HG02852 (cell line): ENCODE measurements around the gene ASB1.
"Not testable (repeated sequence)": the region's sequence is repeated elsewhere in the genome, so short reads cannot be mapped to it uniquely, and the experiment has no call there.

ENCODE experiments used
- ATAC-seq: cut with Tn5 transposase; IDR thresholded peaks from one replicate; pipeline ENCODE4 v1.9.1; 2021; ENCODE audit warnings: mild to moderate bottlenecking, moderate library complexity; ENCODE audit not compliant: unreplicated experiment

ASB1 gene

DNA sequence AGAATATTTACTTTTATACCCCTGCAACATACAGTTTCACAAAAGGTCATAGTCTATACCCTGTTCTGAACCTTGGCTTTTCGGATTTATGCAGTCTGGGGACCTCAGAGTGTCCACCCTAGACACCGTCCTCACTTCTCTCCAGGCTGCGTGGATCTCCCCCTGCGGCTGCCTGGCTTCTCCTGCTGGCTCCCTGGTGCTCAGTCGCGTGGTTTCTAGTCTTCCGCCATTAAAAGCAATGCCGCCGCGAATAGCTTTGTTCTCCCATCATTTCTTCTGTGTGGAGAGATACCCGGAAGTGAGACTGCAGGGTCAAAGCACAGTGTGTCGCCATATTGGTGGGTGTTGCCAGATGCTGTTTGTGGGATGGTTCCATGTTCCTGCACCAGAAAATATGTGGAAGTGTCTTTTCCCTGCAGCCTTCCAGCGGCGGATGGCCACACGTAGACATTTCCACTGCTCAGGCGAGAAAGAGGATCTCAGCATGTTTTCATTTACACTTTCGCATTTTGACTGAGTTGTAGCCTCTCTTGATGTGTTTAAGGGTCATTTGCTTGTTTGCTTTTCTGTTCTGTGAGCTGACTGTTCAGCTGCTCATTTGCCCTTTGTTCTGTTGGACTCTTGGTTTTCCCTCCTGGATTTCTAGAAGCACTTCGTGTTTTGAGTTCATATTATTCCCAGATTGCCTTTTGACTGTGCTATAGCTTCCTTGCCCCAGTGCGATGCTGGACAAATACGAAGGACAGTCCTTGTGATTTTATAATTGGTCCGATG is 22.9 kb upstream of the ASB1 start:
- no peak for ATAC-seq

DNA sequence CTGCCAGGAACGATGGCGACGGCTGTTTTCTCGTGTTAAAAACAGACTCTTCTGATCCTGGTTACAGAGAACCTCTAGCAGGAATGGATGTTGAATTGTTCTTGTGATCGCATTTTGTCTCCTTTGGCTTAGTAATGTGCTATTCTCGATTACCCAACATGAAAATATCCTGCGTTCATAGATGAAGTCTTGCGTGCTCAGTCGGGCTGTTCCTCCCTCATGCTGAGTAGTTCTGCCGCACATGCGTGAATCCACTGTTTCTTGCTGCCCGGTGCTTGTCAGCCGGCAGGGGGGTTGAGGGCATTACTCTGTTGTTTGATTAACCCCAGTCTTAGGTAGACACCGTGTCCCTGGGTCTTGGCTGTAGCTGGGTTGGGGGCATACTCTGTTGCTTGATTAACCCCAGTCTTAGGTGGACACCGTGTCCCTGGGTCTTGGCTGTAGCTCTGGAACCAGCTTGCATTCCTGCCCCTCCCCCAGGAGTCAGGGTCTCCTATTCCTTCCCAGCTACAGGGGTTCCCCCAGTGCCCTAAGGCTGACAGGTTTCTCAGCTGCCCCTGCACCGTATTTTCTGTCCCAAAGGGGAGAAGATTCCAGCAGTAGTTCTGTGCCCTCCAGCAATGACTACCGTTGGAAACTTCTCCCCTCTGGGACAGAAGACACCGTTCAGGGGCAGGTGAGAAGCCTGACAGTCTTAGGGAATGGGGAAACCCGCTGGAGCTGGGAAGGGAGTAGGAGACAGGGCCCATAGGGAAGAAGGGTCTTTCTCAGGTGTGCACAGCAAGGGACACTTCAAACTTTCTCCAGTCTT is 22.1 kb upstream of the ASB1 start:
- no peak for ATAC-seq

DNA sequence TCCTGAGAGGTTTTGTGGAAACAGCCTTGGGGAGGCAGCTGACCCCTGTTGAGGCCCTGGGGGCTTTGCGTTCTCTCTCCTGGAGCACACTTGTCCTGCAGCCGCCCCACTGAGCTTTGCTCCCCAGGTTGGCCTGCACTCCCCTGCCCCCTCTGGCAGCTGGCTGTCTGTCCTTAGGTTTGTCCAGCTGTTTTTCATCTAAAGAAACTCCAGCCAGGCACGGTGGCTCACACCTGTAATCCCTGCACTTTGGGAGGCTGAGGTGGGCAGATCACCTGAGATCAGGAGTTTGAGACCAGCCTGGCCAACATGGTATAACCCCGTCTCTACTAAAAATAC is 21.5 kb upstream of the ASB1 start:
- not testable (repeated sequence) for ATAC-seq

DNA sequence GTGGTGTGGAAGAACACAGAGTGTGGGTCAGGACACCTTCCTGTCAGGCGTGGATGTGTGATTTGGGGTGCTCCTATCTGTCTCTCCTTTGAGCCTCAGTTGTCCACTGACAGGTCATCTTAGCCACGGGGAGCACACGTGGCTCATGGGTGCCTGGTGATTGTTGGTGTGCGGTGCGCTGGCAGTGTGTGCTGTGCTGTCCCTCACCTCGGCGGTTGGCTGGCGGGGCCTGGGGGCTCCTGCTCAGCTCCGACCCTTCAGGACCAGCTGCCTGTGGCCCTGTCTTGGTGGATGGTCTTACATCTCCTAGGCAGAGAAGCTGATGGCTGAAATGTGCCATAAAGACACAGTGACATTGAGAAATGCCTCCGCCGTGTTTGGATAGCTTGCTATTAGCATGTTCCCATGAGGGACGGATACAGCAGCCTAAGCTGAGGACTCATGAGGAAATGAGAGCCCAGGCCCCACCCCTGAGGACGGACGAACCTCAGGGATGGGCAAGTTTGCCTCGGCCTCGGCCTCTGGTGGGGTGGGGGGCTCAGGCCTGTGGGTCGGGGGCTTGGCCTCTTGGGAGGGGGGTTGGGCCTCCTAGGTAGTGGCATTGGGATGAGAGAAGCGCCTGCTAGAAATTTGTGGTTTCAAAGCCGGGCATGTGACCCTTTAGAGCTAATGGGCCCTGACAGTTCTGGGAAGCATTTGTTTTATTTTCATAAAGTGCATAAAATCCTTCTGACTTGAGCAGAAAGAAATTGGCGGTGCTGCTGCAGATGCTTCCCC is 20.3 kb upstream of the ASB1 start:
- ATAC-seq, result no peak

DNA sequence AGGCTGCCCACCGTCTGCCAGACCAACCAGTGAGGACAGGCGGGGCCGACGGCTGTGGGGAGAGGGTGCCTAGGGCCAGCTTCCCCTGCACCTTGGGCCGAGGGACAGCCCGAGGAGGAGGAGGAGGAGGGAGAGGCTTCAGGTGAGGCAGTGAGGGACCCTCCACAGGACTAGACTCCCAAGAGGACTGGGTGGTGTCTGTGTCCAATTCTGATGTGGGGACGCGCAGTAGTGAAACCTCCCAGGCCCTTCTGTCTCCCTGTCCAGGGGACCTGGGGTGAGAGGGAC is 19.8 kb upstream of the ASB1 start:
- ATAC-seq, result no peak

DNA sequence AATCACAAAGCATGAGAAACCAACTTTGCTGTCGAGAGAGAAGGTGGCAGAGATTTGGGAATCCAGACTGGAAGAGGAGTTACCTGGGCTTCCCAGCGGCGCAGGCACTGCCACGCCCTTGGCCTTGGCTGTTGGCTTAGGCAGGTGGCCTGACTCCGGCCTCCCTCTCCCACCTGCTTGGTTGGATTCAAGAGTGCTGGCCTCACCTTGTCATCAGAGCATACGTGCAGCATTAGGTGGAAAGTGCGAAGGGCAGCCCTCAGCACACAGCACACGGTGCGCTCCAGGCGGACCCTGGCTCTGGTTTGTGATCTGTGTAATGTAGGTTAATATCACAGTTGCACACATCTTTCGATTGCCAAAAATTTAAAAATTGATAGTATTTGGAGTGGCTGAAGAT is 19.2 kb upstream of the ASB1 start:
- no peak for ATAC-seq

DNA sequence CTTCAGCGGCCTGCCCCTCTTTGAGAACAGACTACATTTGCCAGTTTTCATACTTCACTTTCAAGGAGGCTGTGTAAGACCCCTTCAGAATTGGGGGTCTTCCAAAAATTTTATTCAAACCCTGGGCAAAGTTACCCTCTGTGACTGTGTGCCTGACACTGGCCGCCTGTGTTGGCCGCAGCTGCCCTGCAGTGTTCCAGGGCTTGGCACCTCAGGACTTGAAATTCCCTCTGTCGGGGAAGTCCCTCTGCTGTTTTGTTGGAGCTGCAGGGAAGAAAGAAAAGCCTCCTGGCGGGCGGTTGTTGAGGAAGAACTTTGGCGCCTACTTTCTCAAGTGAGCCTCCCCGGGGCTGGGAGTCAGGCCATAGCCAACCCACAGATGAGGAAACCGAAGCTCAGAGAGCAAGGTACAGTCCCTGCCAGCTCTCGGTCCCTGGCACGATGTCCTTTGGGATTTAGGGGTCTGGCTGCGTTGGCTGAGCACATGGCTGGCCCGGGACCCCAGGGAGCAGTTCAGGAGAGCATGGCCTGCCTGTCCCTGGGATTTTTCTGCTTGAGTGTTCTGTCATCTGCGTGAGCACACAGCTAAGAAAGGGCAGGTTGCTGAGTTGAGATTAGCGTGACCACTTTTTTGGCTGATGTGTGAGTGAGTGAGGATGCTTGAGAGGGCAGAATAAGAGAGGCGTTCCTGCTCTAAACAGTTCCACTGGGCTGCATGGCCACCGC is 17.9 kb upstream of the ASB1 start:
- ATAC-seq, result no peak

DNA sequence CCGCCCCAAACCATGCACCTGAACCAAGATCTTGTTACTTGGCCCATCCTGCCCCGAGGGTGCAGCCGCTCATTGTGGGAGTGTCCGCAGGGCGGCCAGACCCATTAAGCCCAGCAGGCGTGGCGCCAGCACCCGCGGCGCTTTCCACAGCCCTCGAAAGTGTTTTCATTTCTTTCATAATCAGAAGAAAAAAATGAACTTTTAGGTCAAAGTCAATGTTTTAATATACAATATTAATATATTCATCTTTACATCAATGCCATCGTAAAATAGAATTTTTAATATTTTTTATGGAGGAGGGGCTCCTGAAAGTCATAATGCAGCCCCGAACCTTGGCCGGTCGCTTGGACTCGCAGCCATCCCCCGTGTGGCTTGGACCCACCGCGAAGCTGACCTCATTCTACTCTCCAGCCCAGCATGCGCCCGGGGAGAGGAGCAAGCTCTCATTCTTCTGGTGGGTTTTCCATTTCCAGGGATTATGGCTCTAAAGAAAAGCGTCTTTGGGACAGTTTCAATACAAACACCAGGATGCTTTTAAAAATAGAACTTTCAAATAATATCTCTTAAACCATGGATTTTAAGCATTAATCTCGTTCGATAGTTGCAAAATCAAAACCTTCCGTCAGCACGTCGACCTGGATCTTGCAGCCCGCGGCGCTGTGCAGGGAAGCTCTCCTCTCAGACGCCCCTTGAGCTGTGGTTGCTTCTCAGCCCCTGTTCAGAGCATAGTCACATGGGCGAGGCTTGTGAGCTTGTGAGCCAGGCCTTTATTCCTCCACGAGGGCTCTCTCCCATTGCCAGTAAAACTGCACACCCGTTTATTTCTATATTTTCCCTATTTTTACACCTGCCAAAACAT is 17.2 kb upstream of the ASB1 start:
- no peak for ATAC-seq

DNA sequence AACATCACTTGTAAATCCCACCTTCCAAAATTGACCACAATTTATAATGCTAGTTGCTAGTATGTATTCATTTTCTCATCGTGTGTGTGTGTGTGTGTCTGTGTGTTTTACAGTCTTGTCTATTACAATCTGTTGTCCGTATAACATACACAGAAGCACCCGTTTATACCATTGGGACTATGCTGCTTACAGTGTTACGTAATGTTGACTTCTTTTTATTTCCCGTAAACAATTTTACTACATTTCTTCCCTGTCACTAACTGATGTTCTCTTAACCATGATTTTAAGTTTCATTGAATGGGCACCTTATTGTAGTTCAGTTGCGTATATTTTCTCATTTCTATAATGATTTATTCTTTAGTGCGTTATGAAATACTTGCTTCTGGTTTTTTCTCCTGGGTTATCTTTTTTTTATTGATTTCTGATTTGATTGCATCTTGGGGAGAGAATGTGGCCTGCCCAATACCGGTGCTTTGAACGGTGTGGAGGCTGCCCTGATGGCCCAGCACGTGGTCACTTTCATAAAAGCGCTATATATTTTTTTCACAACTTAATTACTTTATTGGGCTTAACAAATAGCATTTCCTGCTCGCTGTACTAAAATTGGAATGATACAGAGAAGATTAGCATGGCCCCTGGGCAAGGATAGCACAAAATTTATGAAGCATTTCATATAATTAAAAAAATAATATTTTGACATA is 14.5 kb upstream of the ASB1 start:
- ATAC-seq, result no peak

DNA sequence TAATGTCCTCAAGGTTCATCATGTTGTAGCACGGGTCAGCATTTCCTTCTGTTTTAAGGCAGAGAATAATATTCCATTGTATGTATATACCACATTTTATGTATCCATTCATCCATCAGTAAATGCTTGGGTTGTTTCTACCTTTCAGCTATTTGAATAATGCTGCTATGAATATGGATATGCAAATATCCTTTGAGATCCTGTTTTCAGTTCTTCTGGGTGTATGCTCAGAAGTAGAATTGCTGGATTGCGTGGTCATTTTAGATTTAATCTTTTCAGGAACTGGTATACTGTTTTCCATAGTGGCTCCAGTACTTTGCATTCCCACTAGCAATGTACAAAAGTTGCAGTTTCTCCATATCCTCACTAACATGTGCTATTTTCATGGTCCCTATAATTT is 13.4 kb upstream of the ASB1 start:
- no peak for ATAC-seq

DNA sequence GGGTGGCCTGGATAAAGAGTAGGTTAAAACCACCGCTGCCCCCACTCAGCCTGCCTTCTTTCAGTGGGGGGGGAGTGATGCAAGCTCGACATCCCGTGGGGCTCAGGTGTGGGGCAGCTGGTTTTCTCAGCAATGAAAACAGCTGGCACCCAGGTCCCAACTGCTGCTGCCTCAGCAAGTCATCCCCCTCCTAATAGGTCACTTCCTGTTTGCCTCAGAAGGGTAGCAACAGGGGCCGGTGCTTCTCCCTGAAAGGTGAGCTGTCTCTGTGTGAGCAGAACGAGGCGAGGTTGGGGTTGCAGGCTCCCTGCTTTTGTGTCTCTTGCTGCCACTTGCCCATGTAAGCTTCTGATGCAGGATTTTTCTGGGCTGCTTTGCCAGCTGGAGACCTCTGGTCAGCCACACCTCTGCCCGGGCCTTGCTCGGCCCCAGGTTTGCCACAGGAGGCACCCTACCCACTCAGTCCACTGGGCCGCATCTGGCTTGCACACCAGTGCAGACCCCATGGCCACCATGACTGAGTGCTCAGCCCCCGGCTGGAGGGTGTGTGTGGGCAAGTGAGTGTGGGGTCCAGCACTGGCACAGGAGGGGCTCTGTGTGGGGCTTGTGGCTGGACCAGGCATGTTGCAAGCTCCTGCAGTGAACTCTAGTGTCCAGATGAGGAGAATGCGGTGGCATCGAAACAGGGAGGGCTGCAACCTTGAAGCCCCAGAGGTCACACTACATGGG is 11.5 kb upstream of the ASB1 start:
- ATAC-seq, result no peak

DNA sequence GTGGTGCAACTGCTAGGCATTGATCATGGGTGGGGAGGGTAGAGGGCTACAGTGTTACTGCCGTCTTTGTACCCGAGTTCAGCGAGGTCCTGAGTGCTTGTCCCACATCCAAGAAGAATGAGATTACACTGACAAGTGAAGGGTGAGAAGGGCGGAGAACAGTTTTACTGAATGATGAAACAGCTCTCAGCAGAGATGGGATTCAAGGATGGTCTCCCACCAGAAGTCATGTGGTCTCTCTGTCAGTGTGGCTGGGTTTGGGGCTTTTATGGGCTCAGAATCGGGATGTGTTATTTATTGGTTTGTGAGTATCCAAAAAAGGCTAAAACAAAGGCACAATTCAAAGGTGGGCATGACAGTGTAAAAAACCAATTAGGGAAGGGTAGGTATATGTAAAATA is 10.8 kb upstream of the ASB1 start:
- no peak for ATAC-seq

DNA sequence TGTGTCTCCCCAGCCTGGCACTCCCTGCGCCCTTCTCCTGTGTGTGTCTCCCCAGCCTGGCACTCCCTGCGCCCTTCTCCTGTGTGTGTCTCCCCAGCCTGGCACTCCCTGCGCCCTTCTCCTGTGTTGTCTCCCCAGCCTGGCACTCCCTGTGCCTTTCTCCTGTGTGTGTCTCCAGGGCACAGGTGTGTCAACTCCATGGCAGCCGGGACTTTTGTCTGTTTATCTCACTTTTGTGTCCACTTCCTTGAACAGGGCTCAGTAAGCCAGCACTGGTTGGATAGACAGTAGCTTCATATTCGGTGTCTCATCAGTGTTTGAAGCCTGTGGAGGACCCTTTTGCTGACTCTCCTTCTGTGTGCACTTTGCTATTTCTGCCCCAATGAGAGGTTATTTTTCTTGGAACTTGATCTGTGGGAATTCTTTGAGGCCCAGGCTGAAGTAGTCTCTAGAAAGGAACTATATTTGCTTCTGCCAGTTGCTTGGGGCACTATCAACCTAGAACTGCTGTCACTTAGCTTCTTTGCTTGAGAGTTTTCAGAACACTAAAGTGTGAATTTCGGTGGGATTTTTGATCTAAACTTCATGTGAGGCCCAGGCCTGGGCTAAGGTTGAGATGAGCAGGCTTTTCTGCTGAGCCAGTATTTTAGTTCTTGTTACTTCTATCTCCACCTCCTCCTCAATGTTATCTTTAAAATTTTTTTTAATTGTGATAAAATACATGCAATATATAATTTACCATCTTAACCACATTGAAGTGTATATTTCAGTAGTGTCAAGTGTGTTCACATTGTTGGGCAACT is 8.3 kb upstream of the ASB1 start:
- ATAC-seq, result no peak

DNA sequence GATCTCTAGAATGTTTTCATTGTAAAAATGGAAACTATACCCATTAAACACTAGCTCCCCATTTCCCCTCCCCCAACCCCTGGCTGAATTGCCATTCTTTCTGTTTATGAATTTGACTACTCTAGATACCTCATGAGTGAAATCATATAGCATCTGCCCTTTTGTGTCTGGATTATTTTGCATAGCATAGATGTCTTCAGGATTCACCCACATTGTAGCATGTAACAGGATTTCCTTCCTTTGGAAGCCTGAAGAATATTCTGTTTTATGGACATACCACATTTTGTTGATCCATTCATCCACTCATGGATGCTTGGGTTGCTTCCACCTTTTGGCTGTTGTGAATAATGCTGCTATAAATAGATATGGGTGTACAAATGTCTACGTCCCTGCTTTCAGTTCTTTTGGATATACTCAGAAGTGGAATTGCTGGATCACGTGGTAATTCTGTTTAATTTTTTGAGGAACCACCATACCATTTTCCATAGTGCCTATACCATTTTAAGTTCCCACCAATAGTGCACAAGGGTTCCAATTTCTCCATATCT is 7.7 kb upstream of the ASB1 start:
- no peak for ATAC-seq

DNA sequence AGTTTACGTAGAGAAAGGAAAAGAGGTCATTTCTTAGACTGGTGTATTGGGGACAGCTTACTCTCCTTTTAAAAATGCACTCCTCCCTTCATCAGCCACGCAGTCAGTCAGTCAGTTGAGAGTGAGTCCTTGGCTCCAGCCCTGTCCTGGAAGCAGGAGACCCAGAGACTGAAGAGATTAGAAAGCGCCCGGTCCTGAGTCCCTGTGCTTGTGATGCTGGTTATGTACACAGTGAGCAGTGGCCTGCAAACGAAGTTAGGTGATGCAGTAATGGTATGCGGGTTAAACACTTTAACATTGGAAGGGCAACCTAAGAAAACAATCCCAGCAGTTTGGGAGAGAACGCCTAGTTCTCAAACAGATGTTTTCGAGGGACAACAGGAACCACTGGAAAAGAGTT is 6.3 kb upstream of the ASB1 start:
- ATAC-seq, result no peak

DNA sequence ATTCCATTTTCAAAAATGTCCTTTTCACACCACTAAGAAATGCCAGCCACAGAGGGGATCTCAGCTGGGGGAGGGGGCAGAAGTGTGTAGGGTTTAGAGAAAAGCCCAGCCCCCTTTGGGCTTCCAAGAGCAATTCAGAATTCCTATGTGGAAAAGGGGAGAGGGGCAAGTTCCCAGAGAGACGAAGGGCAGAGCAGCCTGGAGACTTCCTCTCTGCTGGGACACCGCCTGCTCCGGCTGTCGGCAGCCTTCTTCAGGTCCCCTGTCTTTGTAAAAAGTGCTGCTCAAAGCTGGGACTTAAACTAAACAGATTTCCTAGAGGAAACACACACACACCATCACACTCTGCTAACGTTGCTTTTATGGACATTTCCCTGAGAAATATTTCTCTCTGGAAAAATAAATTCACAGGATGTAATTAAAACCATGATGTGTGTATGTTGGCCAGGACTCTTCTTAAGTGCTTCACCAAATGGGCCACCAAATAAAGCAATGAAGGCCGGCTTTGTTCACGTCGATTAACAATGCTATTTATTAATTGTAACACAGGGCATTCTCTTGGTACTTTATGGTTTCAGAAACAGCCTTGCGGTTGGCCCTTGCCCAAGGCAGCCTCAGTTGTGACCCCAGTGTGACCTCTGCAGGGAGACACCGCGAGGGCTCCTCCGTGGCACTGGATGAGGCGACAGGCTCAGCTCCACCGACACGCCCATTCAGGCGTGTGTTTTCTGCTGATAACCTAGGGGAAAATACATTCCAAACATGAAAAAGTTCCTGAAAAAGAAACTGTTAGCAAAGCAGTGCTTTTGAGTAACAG is 5.6 kb upstream of the ASB1 start:
- ATAC-seq, result no peak

DNA sequence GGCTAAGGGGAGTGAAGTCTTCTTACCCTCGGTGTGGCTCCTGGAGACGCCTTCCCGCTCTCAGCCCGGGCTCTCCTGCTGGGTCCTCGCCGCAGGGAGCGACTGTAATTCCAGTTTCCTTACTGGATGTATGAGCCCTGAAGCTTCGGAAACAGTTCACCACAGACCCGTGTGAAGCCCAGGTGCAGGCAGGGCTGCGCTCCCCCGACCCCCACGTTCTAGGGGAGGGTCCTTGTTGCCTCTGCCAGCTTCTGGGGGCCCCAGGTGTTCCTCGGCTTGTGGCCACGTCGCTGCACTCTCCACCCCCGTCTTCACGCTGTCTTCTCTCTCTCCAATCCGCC is 5.1 kb upstream of the ASB1 start:
- ATAC-seq, result no peak
